Measurements from ENCODE around the gene ROBO1. TPM values are rescaled to one million over a fixed set of nuclear protein-coding genes. Genes with fewer than 3 reads are reported as not detected.

ROBO1 gene
- total and polyA plus RNA-seq, 2 experiments from 2014 or later, result 29.3 to 171 TPM

DNA sequence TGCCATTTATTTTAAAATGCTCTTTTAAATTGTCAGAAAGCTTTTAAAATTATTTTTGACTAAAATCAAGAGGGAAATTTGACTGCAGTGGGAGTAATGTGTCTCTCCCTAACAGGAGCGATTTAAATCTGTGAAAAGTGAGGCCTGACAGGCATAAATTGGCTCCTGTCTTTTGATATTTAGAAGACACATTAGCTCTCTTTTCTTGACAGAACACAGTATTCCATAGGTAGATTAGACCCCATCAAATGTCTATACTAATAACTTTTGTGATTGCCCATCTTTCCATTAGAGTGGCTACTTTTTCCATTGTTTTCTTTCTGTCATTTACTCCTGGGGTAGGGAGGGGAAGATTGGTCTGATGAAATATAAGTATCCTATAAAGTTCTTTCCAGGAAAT is 866.3 kb downstream of the ROBO1 start:
- no peak overlapping the region for H3K27ac ChIP-seq
- TF ChIP-seq, protein P1, sequence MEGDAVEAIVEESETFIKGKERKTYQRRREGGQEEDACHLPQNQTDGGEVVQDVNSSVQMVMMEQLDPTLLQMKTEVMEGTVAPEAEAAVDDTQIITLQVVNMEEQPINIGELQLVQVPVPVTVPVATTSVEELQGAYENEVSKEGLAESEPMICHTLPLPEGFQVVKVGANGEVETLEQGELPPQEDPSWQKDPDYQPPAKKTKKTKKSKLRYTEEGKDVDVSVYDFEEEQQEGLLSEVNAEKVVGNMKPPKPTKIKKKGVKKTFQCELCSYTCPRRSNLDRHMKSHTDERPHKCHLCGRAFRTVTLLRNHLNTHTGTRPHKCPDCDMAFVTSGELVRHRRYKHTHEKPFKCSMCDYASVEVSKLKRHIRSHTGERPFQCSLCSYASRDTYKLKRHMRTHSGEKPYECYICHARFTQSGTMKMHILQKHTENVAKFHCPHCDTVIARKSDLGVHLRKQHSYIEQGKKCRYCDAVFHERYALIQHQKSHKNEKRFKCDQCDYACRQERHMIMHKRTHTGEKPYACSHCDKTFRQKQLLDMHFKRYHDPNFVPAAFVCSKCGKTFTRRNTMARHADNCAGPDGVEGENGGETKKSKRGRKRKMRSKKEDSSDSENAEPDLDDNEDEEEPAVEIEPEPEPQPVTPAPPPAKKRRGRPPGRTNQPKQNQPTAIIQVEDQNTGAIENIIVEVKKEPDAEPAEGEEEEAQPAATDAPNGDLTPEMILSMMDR (IDR thresholded peaks at IDR 0.05; ENCODE audit: low read depth, low read length), result no peak
- H3K4me3 ChIP-seq, result no peak overlapping the region

DNA sequence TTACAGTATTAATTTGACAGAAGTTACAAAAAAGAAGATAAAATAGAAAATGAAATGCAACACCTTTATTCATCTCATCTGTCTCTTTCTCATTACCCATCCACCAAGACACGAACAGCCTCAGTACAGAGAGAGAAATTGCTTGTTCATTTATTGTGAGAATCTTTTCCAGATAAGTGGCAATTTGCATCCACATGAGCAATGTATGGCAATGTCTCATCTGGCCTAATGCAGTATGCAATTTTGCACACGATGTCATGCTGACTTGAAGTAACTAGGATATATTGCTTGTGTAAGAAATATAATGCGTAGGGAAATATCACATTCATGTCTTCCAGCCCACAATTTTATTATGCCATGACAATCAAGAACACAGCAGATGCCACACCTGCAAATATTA is 866.9 kb downstream of the ROBO1 start:
- Histone ChIP-seq H3K36me3 (no peaks in the 10 kb centered on the region), H3K27ac (no peak overlapping the region), H3K4me3 (no peak overlapping the region), H3K4me1 (ENCODE audit: low read depth) (no peaks in the 10 kb centered on the region), H3K27me3 (no peaks in the 10 kb centered on the region), H3K9me3 (ENCODE audit: low read depth) (no peaks in the 10 kb centered on the region)
- DNase-seq (ENCODE audit: low read depth in 1 of 2, low spot score in 1 of 2), result no peak
- TF ChIP-seq, protein P1 (IDR thresholded peaks at IDR 0.05; ENCODE audit: low read depth, low read length), result no peak

More for the DNA sequence above, 866.3 kb downstream of the ROBO1 start:
- H3K36me3 ChIP-seq, result no peaks in the 10 kb centered on the region
- no peaks in the 10 kb centered on the region for H3K9me3 ChIP-seq (ENCODE audit: low read depth)
- DNase-seq (ENCODE audit: low read depth in 1 of 2, low spot score in 1 of 2), result no peak
- no peaks in the 10 kb centered on the region for H3K4me1 ChIP-seq (ENCODE audit: low read depth)
- H3K27me3 ChIP-seq, result no peaks in the 10 kb centered on the region

DNA sequence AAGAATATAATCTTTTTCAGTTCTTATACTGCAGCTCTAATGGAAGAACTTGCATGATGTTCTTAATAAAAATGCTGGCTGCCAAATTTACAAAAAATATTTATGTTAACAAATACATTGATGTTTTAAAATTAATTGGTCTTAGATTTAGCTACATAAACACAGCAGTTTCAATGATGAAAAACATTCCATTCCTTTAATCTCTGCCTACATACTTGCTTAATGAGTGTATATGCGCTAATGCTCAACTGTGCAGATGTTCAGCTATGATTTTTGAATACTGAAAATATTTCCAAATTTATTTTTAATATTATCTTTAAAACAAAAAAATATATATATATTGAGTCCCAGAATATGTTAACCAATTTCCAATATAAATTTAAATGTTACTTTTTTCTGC is 867.4 kb downstream of the ROBO1 start:
- TF ChIP-seq, protein P1 (IDR thresholded peaks at IDR 0.05; ENCODE audit: low read depth, low read length), result no peak
- no peak overlapping the region for H3K27ac ChIP-seq
- no peak for DNase-seq (ENCODE audit: low read depth in 1 of 2, low spot score in 1 of 2)

DNA sequence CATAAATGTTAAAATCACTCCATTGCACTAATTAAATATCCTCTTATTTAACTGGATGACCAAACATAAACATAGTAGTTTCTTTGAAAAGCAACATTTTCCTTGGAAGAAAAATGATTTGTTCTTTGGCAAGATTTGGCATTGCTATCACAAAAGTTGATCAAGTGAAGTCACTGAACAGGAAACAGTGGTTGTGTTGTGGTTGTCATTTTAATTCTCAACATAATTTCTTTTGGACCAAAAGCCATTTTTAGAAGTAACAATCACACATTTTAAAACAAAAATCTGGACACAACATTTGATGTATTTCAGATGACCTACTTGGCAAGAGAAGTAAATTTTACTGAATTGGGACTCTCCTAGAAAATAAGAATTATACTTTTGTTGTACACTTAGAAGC is 872.3 kb downstream of the ROBO1 start:
- H3K4me3 ChIP-seq, result no peak overlapping the region
- H3K27ac ChIP-seq, result no peak overlapping the region
- no peaks in the 10 kb centered on the region for H3K4me1 ChIP-seq (ENCODE audit: low read depth)
- no peaks in the 10 kb centered on the region for H3K36me3 ChIP-seq
- TF ChIP-seq, protein P1 (IDR thresholded peaks at IDR 0.05; ENCODE audit: low read depth, low read length), result no peak
- no peaks in the 10 kb centered on the region for H3K27me3 ChIP-seq
- H3K9me3 ChIP-seq (ENCODE audit: low read depth), result no peaks in the 10 kb centered on the region
- DNase-seq (ENCODE audit: low read depth in 1 of 2, low spot score in 1 of 2), result peak in 1 of 2 donors; percentile 68

More for the DNA sequence above, 867.4 kb downstream of the ROBO1 start:
- no peak overlapping the region for H3K4me3 ChIP-seq
- no peaks in the 10 kb centered on the region for H3K27me3 ChIP-seq
- H3K9me3 ChIP-seq (ENCODE audit: low read depth), result no peaks in the 10 kb centered on the region
- no peaks in the 10 kb centered on the region for H3K4me1 ChIP-seq (ENCODE audit: low read depth)
- no peaks in the 10 kb centered on the region for H3K36me3 ChIP-seq

DNA sequence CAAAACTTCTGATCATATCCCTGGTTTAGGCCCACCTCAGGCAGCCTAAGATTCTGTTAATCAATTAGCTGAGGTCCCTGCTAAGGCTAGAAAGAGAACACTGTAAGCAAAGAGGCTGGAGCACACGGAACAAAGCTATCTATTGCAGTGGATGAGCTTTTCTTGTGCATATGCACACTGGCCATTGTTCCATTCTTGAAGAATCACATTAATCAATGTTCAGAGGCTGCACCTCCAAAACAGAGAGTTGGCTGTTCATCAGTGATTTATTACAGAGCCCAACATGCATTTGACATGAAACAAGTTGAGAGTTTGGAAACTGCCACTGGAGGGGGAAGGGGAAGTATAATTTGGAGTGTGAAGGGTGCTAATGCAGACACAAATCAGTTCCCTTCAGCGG is 873.0 kb downstream of the ROBO1 start:
- Histone ChIP-seq H3K36me3 (no peaks in the 10 kb centered on the region), H3K4me1 (ENCODE audit: low read depth) (no peaks in the 10 kb centered on the region), H3K9me3 (ENCODE audit: low read depth) (no peaks in the 10 kb centered on the region), H3K4me3 (no peak overlapping the region), H3K27ac (no peak overlapping the region), H3K27me3 (no peaks in the 10 kb centered on the region)
- no peak for DNase-seq (ENCODE audit: low read depth in 1 of 2, low spot score in 1 of 2)
- TF ChIP-seq, protein P1 (IDR thresholded peaks at IDR 0.05; ENCODE audit: low read depth, low read length), result no peak

DNA sequence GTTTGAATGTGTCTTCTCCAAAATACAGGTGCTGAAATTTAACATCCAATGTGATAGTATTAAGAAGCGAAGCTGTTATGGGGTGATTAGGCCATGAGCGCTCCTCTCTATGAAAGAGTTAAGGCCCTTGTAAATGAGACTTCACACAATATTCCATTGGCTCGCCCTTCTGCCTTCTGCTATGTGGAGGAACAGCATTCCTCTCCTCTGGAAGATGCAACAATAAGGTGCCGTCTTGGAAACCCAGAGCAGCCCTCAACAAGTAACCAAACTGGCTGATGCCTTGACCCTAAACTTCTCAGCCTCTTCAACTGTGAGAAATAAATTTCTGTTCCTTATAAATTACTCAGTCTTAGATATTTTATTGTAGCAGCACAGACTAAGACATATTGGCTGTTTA is 874.6 kb downstream of the ROBO1 start:
- DNase-seq (ENCODE audit: low read depth in 1 of 2, low spot score in 1 of 2), result no peak
- Histone ChIP-seq H3K36me3 (no peaks in the 10 kb centered on the region), H3K9me3 (ENCODE audit: low read depth) (no peaks in the 10 kb centered on the region), H3K4me3 (no peak overlapping the region), H3K27ac (no peak overlapping the region), H3K27me3 (no peaks in the 10 kb centered on the region), H3K4me1 (ENCODE audit: low read depth) (no peaks in the 10 kb centered on the region)
- TF ChIP-seq, protein P1 (IDR thresholded peaks at IDR 0.05; ENCODE audit: low read depth, low read length), result no peak

Measured in cardiac muscle cell (in vitro differentiated cells and primary cell).